ENCODE measurements around the gene LAMTOR1. TPM values are rescaled to one million over a fixed set of nuclear protein-coding genes. Genes with fewer than 3 reads are reported as not detected.

Gene LAMTOR1
- total RNA-seq, 1 donor from 2014 or later = 65.8 TPM

- H3K4me1 ChIP-seq (ENCODE audit: insufficient read depth, low read length) = peaks cover 20% of the 10 kb centered on the region
- FAIRE-seq = no peak
- no peak overlapping the region for H3K4me3 Mint-ChIP-seq (ENCODE audit: unreplicated experiment)
- peaks cover 2% of the 10 kb centered on the region for H3K9me3 Mint-ChIP-seq (ENCODE audit: unreplicated experiment)
- H3K4me2 ChIP-seq (ENCODE audit: low read length) = no peak overlapping the region
- H3K9me3 ChIP-seq (ENCODE audit: insufficient read depth, low read depth, low read length) = no peaks in the 10 kb centered on the region
- no peak overlapping the region for H3K4me3 ChIP-seq (ENCODE audit: insufficient read depth, low read depth, low read length)
- no peak overlapping the region for H2AFZ ChIP-seq (ENCODE audit: low read depth, low read length)
- DNase-seq (ENCODE audit: low read depth) = no peak
- no peak for TF ChIP-seq EZH2 (IDR thresholded peaks at IDR 0.05; ENCODE audit: insufficient read depth, low read length)
- TF ChIP-seq, protein P1, sequence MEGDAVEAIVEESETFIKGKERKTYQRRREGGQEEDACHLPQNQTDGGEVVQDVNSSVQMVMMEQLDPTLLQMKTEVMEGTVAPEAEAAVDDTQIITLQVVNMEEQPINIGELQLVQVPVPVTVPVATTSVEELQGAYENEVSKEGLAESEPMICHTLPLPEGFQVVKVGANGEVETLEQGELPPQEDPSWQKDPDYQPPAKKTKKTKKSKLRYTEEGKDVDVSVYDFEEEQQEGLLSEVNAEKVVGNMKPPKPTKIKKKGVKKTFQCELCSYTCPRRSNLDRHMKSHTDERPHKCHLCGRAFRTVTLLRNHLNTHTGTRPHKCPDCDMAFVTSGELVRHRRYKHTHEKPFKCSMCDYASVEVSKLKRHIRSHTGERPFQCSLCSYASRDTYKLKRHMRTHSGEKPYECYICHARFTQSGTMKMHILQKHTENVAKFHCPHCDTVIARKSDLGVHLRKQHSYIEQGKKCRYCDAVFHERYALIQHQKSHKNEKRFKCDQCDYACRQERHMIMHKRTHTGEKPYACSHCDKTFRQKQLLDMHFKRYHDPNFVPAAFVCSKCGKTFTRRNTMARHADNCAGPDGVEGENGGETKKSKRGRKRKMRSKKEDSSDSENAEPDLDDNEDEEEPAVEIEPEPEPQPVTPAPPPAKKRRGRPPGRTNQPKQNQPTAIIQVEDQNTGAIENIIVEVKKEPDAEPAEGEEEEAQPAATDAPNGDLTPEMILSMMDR (IDR thresholded peaks at IDR 0.05; ENCODE audit: insufficient read depth, low read depth, low read length) = no peak
- H3K36me3 Mint-ChIP-seq (ENCODE audit: low read depth, unreplicated experiment) = peaks cover 10% of the 10 kb centered on the region
- H3K36me3 ChIP-seq (ENCODE audit: insufficient read depth, low read length) = no peaks in the 10 kb centered on the region
- no peak overlapping the region for H3K27ac Mint-ChIP-seq (ENCODE audit: unreplicated experiment)
- H3K79me2 ChIP-seq (ENCODE audit: insufficient read depth, low read length) = no peaks in the 10 kb centered on the region
- no peak overlapping the region for H3K9ac ChIP-seq (ENCODE audit: low read length)
- H3K27me3 ChIP-seq (ENCODE audit: insufficient read depth, low read length) = no peaks in the 10 kb centered on the region
- H3K4me1 Mint-ChIP-seq (ENCODE audit: low read depth, unreplicated experiment) = peaks cover 4% of the 10 kb centered on the region
- H3K27ac ChIP-seq (ENCODE audit: low read depth, low read length) = no peak overlapping the region
- H3K27me3 Mint-ChIP-seq (ENCODE audit: low read depth, unreplicated experiment) = peaks cover 2% of the 10 kb centered on the region
- H4K20me1 ChIP-seq (ENCODE audit: insufficient read depth, low read length) = no peaks in the 10 kb centered on the region
Measured at GRCh38 chr11:72114570-72114969, 11.5 kb upstream of the LAMTOR1 start.

GRCh38 chr11:72112978-72113808 lies 10.1 kb upstream of the LAMTOR1 start:
- Histone ChIP-seq H4K20me1 (ENCODE audit: insufficient read depth, low read length) (no peaks in the 10 kb centered on the region), H3K9ac (ENCODE audit: low read length) (peak overlapping the region; percentile 95), H3K27ac (ENCODE audit: low read depth, low read length) (peak overlapping the region; percentile 98), H3K79me2 (ENCODE audit: insufficient read depth, low read length) (no peaks in the 10 kb centered on the region), H3K9me3 (ENCODE audit: insufficient read depth, low read depth, low read length) (no peaks in the 10 kb centered on the region), H3K4me2 (ENCODE audit: low read length) (peak overlapping the region; percentile 92), H3K36me3 (ENCODE audit: insufficient read depth, low read length) (no peaks in the 10 kb centered on the region), H3K4me1 (ENCODE audit: insufficient read depth, low read length) (peaks cover 20% of the 10 kb centered on the region), H3K27me3 (ENCODE audit: insufficient read depth, low read length) (no peaks in the 10 kb centered on the region), H3K4me3 (ENCODE audit: insufficient read depth, low read depth, low read length) (peak overlapping the region; percentile 71), H2AFZ (ENCODE audit: low read depth, low read length) (peak overlapping the region; percentile 80)
- Mint-ChIP-seq H3K4me3 (ENCODE audit: unreplicated experiment) (peak overlapping the region; percentile 96), H3K27me3 (ENCODE audit: low read depth, unreplicated experiment) (peaks cover 2% of the 10 kb centered on the region), H3K4me1 (ENCODE audit: low read depth, unreplicated experiment) (peaks cover 4% of the 10 kb centered on the region), H3K9me3 (ENCODE audit: unreplicated experiment) (peaks cover 2% of the 10 kb centered on the region), H3K36me3 (ENCODE audit: low read depth, unreplicated experiment) (peaks cover 13% of the 10 kb centered on the region), H3K27ac (ENCODE audit: unreplicated experiment) (peak overlapping the region; percentile 100)
- no peak for DNase-seq (ENCODE audit: low read depth)
- TF ChIP-seq EZH2 (IDR thresholded peaks at IDR 0.05; ENCODE audit: insufficient read depth, low read length) = no peak
- TF ChIP-seq, protein P1 (IDR thresholded peaks at IDR 0.05; ENCODE audit: insufficient read depth, low read depth, low read length) = no peak
- no peak for FAIRE-seq
